CD8-positive, alpha-beta memory T cell (primary cell): Measurements from ENCODE around the gene RGS3. TPM values are rescaled to one million over a fixed set of nuclear protein-coding genes. Genes with fewer than 3 reads are reported as not detected.
"Not testable (repeated sequence)": the region's sequence is repeated elsewhere in the genome, so short reads cannot be mapped to it uniquely, and the experiment has no call there.

Source experiments
- CTCF ChIA-PET: fragments of 350-600 bp; sonication (Branson Sonifier 250); formaldehyde crosslinking; loops from one replicate; lab custom pipeline; 2021; ENCODE audit warnings: antibody characterized with exemption; lab: Charles Lee
- POLR2A ChIA-PET: fragments of 350-600 bp; sonication (Branson Sonifier 250); formaldehyde crosslinking; loops from one replicate; lab custom pipeline; 2021; ENCODE audit warnings: antibody characterized with exemption; lab: Charles Lee
- DNase-seq, 5 donors: peaks; one replicate each; pipeline versions ENCODE4 v3.0.0 to v3.0.0-alpha.2; 2020 to 2022; ENCODE audit warnings: mixed read lengths in 1 of 5
- H3K27ac ChIP-seq: one replicate; pipeline ENCODE4 v1.7.0; 2013; ENCODE audit warnings: low read depth, mild to moderate bottlenecking, low read length, moderate library complexity
- H3K27me3 ChIP-seq: 2 replicates; pipeline ENCODE4 v1.7.0; 2013; ENCODE audit warnings: low read length, mild to moderate bottlenecking; ENCODE audit not compliant: insufficient read depth, poor library complexity, severe bottlenecking
- H3K36me3 ChIP-seq: 2 replicates; pipeline ENCODE4 v1.7.0; 2013; ENCODE audit warnings: mild to moderate bottlenecking, low read length, moderate library complexity; ENCODE audit not compliant: insufficient read depth
- H3K4me1 ChIP-seq: 2 replicates; pipeline ENCODE4 v1.7.0; 2013; ENCODE audit warnings: mild to moderate bottlenecking, low read length, moderate library complexity; ENCODE audit not compliant: insufficient read depth
- H3K4me3 ChIP-seq: 2 replicates; pipeline ENCODE4 v1.7.0; 2013; ENCODE audit warnings: mild to moderate bottlenecking, low read length
- H3K9me3 ChIP-seq: 2 replicates; pipeline ENCODE4 v1.7.0; 2013; ENCODE audit warnings: mild to moderate bottlenecking, low read length
- H3K27ac Mint-ChIP-seq, 8 donors: one replicate each; pipeline ENCODE4 v1.8.0; 2020 to 2021; ENCODE audit warnings: mixed read lengths in 8 of 8, mild to moderate bottlenecking in 6 of 8, inconsistent platforms in 3 of 8, moderate library complexity in 3 of 8
- H3K27me3 Mint-ChIP-seq, 2 donors: one replicate each; pipeline ENCODE4 v1.8.0; 2020 to 2021; ENCODE audit warnings: mixed read lengths in 2 of 2, mild to moderate bottlenecking in 1 of 2, moderate library complexity in 1 of 2
- H3K36me3 Mint-ChIP-seq, 3 donors: one replicate each; pipeline ENCODE4 v1.8.0; 2020 to 2021; ENCODE audit warnings: mixed read lengths in 3 of 3, inconsistent platforms in 1 of 3, mild to moderate bottlenecking in 1 of 3
- H3K4me1 Mint-ChIP-seq, 3 donors: one replicate each; pipeline ENCODE4 v1.8.0; 2020 to 2021; ENCODE audit warnings: mixed read lengths in 3 of 3, inconsistent platforms in 1 of 3, mild to moderate bottlenecking in 1 of 3
- H3K4me3 Mint-ChIP-seq, 7 donors: one replicate each; pipeline ENCODE4 v1.8.0; 2020 to 2021; ENCODE audit warnings: mixed read lengths in 7 of 7, mild to moderate bottlenecking in 6 of 7, moderate library complexity in 4 of 7, inconsistent platforms in 2 of 7
- H3K9me3 Mint-ChIP-seq, 5 donors: one replicate each; pipeline ENCODE4 v1.8.0; 2020 to 2022; ENCODE audit warnings: mixed read lengths in 5 of 5, mild to moderate bottlenecking in 3 of 5, moderate library complexity in 2 of 5, inconsistent platforms in 1 of 5
- polyA plus RNA-seq: library from polyadenylated mRNA; unstranded; fragments of 300-500 nt; fragmentation: Illumina TruSeq; gene quantifications from one replicate; pipeline ENCODE4 v1.2.3, GENCODE V29; 2021
- total RNA-seq, 2 experiments: library from RNA; stranded (reverse); gene quantifications; one replicate each; pipeline ENCODE4 v1.2.3, GENCODE V29; 2021

Gene RGS3
- total and polyA plus RNA-seq, 3 experiments from 2014 or later = 59.8 to 91.2 (median 89.2) TPM

GRCh38 chr9:113636165-113636564, 172.6 kb downstream of the RGS3 start:
- POLR2A ChIA-PET = no interaction called here
- no peaks in the 10 kb centered on the region for H3K4me1 ChIP-seq
- H3K27ac Mint-ChIP-seq = no peak overlapping the region
- H3K36me3 ChIP-seq = no peaks in the 10 kb centered on the region
- no peaks in the 10 kb centered on the region for H3K4me1 Mint-ChIP-seq
- H3K9me3 ChIP-seq = no peaks in the 10 kb centered on the region
- no peaks in the 10 kb centered on the region for H3K27me3 ChIP-seq
- no peak overlapping the region for H3K27ac ChIP-seq
- no peak overlapping the region for H3K4me3 Mint-ChIP-seq
- CTCF ChIA-PET = interaction anchor here (0.9 kb wide), 1 partner anchor 22 kb away, joined by 3 read pairs; no protein-coding TSS in a partner anchor
- no peak for DNase-seq
- peaks cover 7 to 12% of the 10 kb centered on the region in 2 donors for H3K27me3 Mint-ChIP-seq
- H3K9me3 Mint-ChIP-seq = no peaks in the 10 kb centered on the region
- no peaks in the 10 kb centered on the region for H3K36me3 Mint-ChIP-seq
- no peak overlapping the region for H3K4me3 ChIP-seq

DNA sequence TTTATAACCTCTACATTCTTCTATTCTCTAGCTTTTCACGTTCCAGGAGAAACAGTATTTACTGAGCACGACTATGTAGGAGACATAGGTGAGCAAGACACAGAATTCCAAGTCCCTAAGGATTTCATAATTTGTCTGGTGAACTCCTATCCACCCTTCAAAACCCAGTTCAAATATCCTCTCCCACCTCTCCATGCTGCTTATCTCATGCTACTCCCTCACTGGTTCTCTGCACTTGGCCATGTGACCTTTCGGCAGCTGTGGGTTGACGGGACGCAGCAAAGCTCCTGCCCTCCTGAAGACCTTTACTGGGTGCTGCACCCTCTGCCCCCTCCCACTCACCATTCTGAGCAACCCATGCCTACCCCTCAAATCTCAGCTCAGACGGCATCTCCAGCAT, 173.2 kb downstream of the RGS3 start:
- DNase-seq = no peak

GRCh38 chr9:113638490-113638889, 175.0 kb downstream of the RGS3 start:
- Histone ChIP-seq H3K27me3 (no peaks in the 10 kb centered on the region), H3K4me3 (no peak overlapping the region), H3K27ac (no peak overlapping the region), H3K9me3 (no peaks in the 10 kb centered on the region), H3K36me3 (no peaks in the 10 kb centered on the region), H3K4me1 (no peaks in the 10 kb centered on the region)
- ChIA-PET CTCF (no interaction called here), POLR2A (no interaction called here)
- Mint-ChIP-seq H3K4me1 (no peaks in the 10 kb centered on the region), H3K4me3 (no peak overlapping the region), H3K9me3 (peaks cover 0 to 2% (median 0%) of the 10 kb centered on the region in 5 donors), H3K27me3 (peaks cover 0 to 3% of the 10 kb centered on the region in 2 donors), H3K27ac (no peak overlapping the region), H3K36me3 (peaks cover 0 to 2% (median 0%) of the 10 kb centered on the region in 3 donors)
- no peak for DNase-seq

More for the DNA sequence above, 173.2 kb downstream of the RGS3 start:
- ChIA-PET CTCF (interaction anchor here (0.9 kb wide), 1 partner anchor 22 kb away, joined by 3 read pairs; no protein-coding TSS in a partner anchor), POLR2A (no interaction called here)
- H3K27me3 ChIP-seq = no peaks in the 10 kb centered on the region
- H3K4me3 ChIP-seq = no peak overlapping the region
- H3K27ac ChIP-seq = no peak overlapping the region
- Mint-ChIP-seq H3K4me1 (no peaks in the 10 kb centered on the region), H3K9me3 (no peaks in the 10 kb centered on the region), H3K27me3 (peaks cover 6 to 12% of the 10 kb centered on the region in 2 donors), H3K27ac (no peak overlapping the region), H3K4me3 (no peak overlapping the region), H3K36me3 (no peaks in the 10 kb centered on the region)
- H3K36me3 ChIP-seq = no peaks in the 10 kb centered on the region
- H3K9me3 ChIP-seq = no peaks in the 10 kb centered on the region
- H3K4me1 ChIP-seq = no peaks in the 10 kb centered on the region

GRCh38 chr9:113638897-113639296, 175.4 kb downstream of the RGS3 start:
- DNase-seq = no peak
- ChIA-PET POLR2A (no interaction called here), CTCF (no interaction called here)
- Histone ChIP-seq H3K9me3 (no peaks in the 10 kb centered on the region), H3K36me3 (no peaks in the 10 kb centered on the region), H3K4me3 (no peak overlapping the region), H3K4me1 (no peaks in the 10 kb centered on the region), H3K27me3 (no peaks in the 10 kb centered on the region), H3K27ac (no peak overlapping the region)
- Mint-ChIP-seq H3K27ac (no peak overlapping the region), H3K4me1 (no peaks in the 10 kb centered on the region), H3K9me3 (peaks cover 0 to 3% (median 0%) of the 10 kb centered on the region in 5 donors), H3K36me3 (peaks cover 0 to 3% (median 0%) of the 10 kb centered on the region in 3 donors), H3K4me3 (no peak overlapping the region), H3K27me3 (peaks cover 0 to 3% of the 10 kb centered on the region in 2 donors)

DNA sequence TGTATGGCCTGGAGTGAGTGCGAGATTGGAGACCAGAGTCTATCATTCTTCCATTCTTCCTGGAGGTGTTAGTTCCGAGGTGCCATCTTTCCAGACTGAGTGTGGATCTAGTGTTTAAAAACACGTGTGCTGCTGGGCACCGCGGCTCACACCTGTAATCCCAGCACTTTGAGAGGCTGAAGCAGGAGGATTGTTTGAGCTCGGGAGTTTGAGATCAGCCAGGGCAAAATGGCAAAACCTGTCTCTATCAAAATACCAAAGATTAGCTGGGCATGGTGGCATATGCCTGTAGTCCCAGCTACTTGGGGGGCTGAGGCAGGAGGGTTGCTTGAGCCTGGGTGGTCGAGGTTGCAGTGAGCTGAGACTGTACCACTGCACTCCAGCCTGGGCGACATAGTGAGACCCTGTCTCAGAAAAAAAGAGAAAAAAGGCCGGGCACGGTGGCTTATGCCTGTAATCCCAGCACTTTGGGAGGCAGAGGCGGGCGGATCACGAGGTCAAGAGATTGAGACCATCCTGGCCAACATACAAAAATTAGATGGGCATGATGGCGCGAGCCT, 176.0 kb downstream of the RGS3 start:
- H3K36me3 ChIP-seq, H3K27ac Mint-ChIP-seq, H3K4me3 ChIP-seq, H3K4me3 Mint-ChIP-seq, H3K27me3 ChIP-seq, H3K9me3 Mint-ChIP-seq, H3K4me1 ChIP-seq, CTCF ChIA-PET, H3K27me3 Mint-ChIP-seq, H3K27ac ChIP-seq, H3K4me1 Mint-ChIP-seq, DNase-seq, H3K36me3 Mint-ChIP-seq, POLR2A ChIA-PET, H3K9me3 ChIP-seq: not testable (repeated sequence)

- Histone ChIP-seq H3K27me3 (no peaks in the 10 kb centered on the region), H3K9me3 (no peaks in the 10 kb centered on the region), H3K36me3 (no peaks in the 10 kb centered on the region), H3K4me3 (no peak overlapping the region), H3K4me1 (no peaks in the 10 kb centered on the region), H3K27ac (no peak overlapping the region)
- peaks cover 0 to 3% (median 0%) of the 10 kb centered on the region in 3 donors for H3K36me3 Mint-ChIP-seq
- H3K4me3 Mint-ChIP-seq = no peak overlapping the region
- POLR2A ChIA-PET = no interaction called here
- no peaks in the 10 kb centered on the region for H3K4me1 Mint-ChIP-seq
- CTCF ChIA-PET = no interaction called here
- DNase-seq = no peak
- no peak overlapping the region for H3K27ac Mint-ChIP-seq
- H3K9me3 Mint-ChIP-seq = peaks cover 0 to 3% (median 0%) of the 10 kb centered on the region in 5 donors
- H3K27me3 Mint-ChIP-seq = peaks cover 1 to 9% of the 10 kb centered on the region in 2 donors
Measured at GRCh38 chr9:113640418-113640817, 176.9 kb downstream of the RGS3 start.

- H3K4me3 ChIP-seq = no peak overlapping the region
- Mint-ChIP-seq H3K4me3 (no peak overlapping the region), H3K4me1 (no peaks in the 10 kb centered on the region), H3K36me3 (peaks cover 0 to 3% (median 0%) of the 10 kb centered on the region in 3 donors), H3K27ac (no peak overlapping the region), H3K27me3 (peaks cover 7 to 14% of the 10 kb centered on the region in 2 donors), H3K9me3 (peaks cover 0 to 3% (median 0%) of the 10 kb centered on the region in 5 donors)
- no peaks in the 10 kb centered on the region for H3K4me1 ChIP-seq
- no peak for DNase-seq
- H3K36me3 ChIP-seq = no peaks in the 10 kb centered on the region
- H3K9me3 ChIP-seq = no peaks in the 10 kb centered on the region
- CTCF ChIA-PET = no interaction called here
- H3K27ac ChIP-seq = no peak overlapping the region
- POLR2A ChIA-PET = no interaction called here
- no peaks in the 10 kb centered on the region for H3K27me3 ChIP-seq
Measured at GRCh38 chr9:113641100-113641885, 177.8 kb downstream of the RGS3 start.

- POLR2A ChIA-PET = no interaction called here
- Mint-ChIP-seq H3K27ac (no peak overlapping the region), H3K4me3 (no peak overlapping the region)
Measured at GRCh38 chr9:113644321-113644720, 180.8 kb downstream of the RGS3 start.

More at GRCh38 chr9:113644321-113644720, 180.8 kb downstream of the RGS3 start:
- H3K36me3 Mint-ChIP-seq = peaks cover 0 to 3% (median 0%) of the 10 kb centered on the region in 3 donors
- H3K4me1 ChIP-seq = no peaks in the 10 kb centered on the region
- peaks cover 10 to 22% of the 10 kb centered on the region in 2 donors for H3K27me3 Mint-ChIP-seq
- no peaks in the 10 kb centered on the region for H3K4me1 Mint-ChIP-seq
- H3K9me3 ChIP-seq = no peaks in the 10 kb centered on the region
- DNase-seq = no peak
- no peak overlapping the region for H3K4me3 ChIP-seq
- no peaks in the 10 kb centered on the region for H3K36me3 ChIP-seq
- H3K9me3 Mint-ChIP-seq = peaks cover 0 to 3% (median 0%) of the 10 kb centered on the region in 5 donors
- H3K27ac ChIP-seq = no peak overlapping the region
- CTCF ChIA-PET = interaction anchor here (1.1 kb wide), 1 partner anchor 11 kb away, joined by 5 read pairs; no protein-coding TSS in a partner anchor
- H3K27me3 ChIP-seq = no peaks in the 10 kb centered on the region
